MM.1S (cell line): ENCODE measurements around the gene PDXK.

Experiments
- DNase-seq: peaks from one replicate; pipeline ENCODE4 v3.0.0-alpha.2; 2015
- H2AFZ ChIP-seq: fragments of 300-600 bp; sonication (generic); 2 replicates; pipeline ENCODE4 v1.6.0; 2016; ENCODE audit warnings: antibody characterized with exemption, low read length
- H3F3A ChIP-seq: fragments of 300-600 bp; sonication (generic); 2 replicates; pipeline ENCODE4 v1.6.1; 2016; ENCODE audit warnings: mild to moderate bottlenecking, antibody characterized with exemption, low read length, moderate library complexity, mixed read lengths; ENCODE audit not compliant: insufficient read depth
- H3K27ac ChIP-seq: fragments of 300-600 bp; sonication (generic); 2 replicates; pipeline ENCODE4 v1.5.1; 2016; ENCODE audit warnings: mild to moderate bottlenecking, low read length
- H3K27me3 ChIP-seq: fragments of 300-600 bp; sonication (generic); replicated peaks from 2 replicates; pipeline ENCODE4 v1.6.0; 2016; ENCODE audit warnings: low read length; ENCODE audit not compliant: insufficient read depth
- H3K36me3 ChIP-seq: fragments of 300-600 bp; sonication (generic); replicated peaks from 2 replicates; pipeline ENCODE4 v1.6.1; 2016; ENCODE audit warnings: mild to moderate bottlenecking, low read length, mixed read lengths; ENCODE audit not compliant: insufficient read depth
- H3K4me1 ChIP-seq: fragments of 300-600 bp; sonication (generic); 2 replicates; pipeline ENCODE4 v1.6.1; 2016; ENCODE audit warnings: low read length, mixed read lengths
- H3K4me2 ChIP-seq: fragments of 300-600 bp; sonication (generic); 2 replicates; pipeline ENCODE4 v1.6.0; 2016; ENCODE audit warnings: low read depth, low read length
- H3K4me3 ChIP-seq: fragments of 300-600 bp; sonication (generic); 2 replicates; pipeline ENCODE4 v1.5.1; 2016; ENCODE audit warnings: low read length, mixed read lengths
- H3K79me2 ChIP-seq: fragments of 300-600 bp; sonication (generic); 2 replicates; pipeline ENCODE4 v1.6.1; 2016; ENCODE audit warnings: mixed run types, low read length, mixed read lengths
- H3K9ac ChIP-seq: fragments of 300-600 bp; sonication (generic); 2 replicates; pipeline ENCODE4 v1.6.1; 2016; ENCODE audit warnings: low read length, mixed read lengths
- H3K9me2 ChIP-seq: fragments of 300-600 bp; sonication (generic); replicated peaks from 2 replicates; pipeline ENCODE4 v1.6.1; 2016; ENCODE audit warnings: mild to moderate bottlenecking, low read length, mixed read lengths; ENCODE audit not compliant: insufficient read depth
- H3K9me3 ChIP-seq: fragments of 300-600 bp; sonication (generic); replicated peaks from 2 replicates; pipeline ENCODE4 v1.6.1; 2016; ENCODE audit warnings: mild to moderate bottlenecking, low read length, mixed read lengths; ENCODE audit not compliant: insufficient read depth
- H4K20me1 ChIP-seq: fragments of 300-600 bp; sonication (generic); 2 replicates; pipeline ENCODE4 v1.6.1; 2016; ENCODE audit warnings: mild to moderate bottlenecking, low read length, moderate library complexity, mixed read lengths; ENCODE audit not compliant: insufficient read depth
- EZH2 ChIP-seq: fragments of 300-600 bp; sonication (generic); optimal IDR thresholded peaks from 2 replicates; pipeline ENCODE3; 2017; ENCODE audit warnings: low read depth, mild to moderate bottlenecking, antibody characterized with exemption, low read length, mixed read lengths
- EZH2phosphoT487 ChIP-seq: fragments of 300-600 bp; sonication (generic); IDR thresholded peaks from 2 replicates; pipeline ENCODE4 v1.6.1; 2018; ENCODE audit warnings: antibody characterized with exemption, low read length
- TF ChIP-seq, protein P1 (sequence below): fragments of 300-600 bp; sonication (generic); IDR thresholded peaks from 2 replicates; pipeline ENCODE4 v1.5.1; 2016; ENCODE audit warnings: antibody characterized with exemption, low read length, mixed read lengths

Gene PDXK

DNA sequence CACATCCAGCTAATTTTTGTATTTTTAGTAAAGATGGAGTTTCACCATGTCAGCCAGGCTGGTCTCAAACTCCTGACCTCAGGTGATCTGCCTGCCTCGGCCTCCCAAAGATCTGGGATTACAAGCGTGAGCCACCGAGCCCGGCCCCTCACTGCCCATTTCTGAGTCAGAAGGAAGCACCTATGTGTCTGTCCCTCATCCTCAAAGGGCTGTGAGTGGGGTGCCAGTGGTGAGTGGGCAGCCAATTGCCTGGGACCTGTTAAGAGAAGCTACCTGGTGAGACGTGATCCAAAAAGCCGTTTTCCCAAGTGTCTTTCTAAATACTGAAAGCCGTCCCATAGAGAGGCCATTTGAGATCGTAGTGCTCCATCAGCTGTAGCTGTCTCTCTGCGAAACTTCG lies 27.1 kb upstream of the PDXK start:
- Histone ChIP-seq H3K4me2 (no peak overlapping the region), H4K20me1 (no peaks in the 10 kb centered on the region), H3K9me2 (no peaks in the 10 kb centered on the region), H3K9ac (no peak overlapping the region), H3K9me3 (no peaks in the 10 kb centered on the region), H3K27me3 (no peaks in the 10 kb centered on the region), H3K36me3 (peaks cover 9% of the 10 kb centered on the region), H3K4me1 (no peaks in the 10 kb centered on the region), H3K4me3 (no peak overlapping the region), H3F3A (0 out of 2 replicates have a peak, but pooled peaks cover 2% of the 10 kb centered on the region), H2AFZ (no peak overlapping the region), H3K79me2 (no peaks in the 10 kb centered on the region), H3K27ac (no peak overlapping the region)
- no peak for DNase-seq
- TF ChIP-seq EZH2phosphoT487: no peak
- TF ChIP-seq, protein P1, sequence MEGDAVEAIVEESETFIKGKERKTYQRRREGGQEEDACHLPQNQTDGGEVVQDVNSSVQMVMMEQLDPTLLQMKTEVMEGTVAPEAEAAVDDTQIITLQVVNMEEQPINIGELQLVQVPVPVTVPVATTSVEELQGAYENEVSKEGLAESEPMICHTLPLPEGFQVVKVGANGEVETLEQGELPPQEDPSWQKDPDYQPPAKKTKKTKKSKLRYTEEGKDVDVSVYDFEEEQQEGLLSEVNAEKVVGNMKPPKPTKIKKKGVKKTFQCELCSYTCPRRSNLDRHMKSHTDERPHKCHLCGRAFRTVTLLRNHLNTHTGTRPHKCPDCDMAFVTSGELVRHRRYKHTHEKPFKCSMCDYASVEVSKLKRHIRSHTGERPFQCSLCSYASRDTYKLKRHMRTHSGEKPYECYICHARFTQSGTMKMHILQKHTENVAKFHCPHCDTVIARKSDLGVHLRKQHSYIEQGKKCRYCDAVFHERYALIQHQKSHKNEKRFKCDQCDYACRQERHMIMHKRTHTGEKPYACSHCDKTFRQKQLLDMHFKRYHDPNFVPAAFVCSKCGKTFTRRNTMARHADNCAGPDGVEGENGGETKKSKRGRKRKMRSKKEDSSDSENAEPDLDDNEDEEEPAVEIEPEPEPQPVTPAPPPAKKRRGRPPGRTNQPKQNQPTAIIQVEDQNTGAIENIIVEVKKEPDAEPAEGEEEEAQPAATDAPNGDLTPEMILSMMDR: no peak
- no peak for TF ChIP-seq EZH2

DNA sequence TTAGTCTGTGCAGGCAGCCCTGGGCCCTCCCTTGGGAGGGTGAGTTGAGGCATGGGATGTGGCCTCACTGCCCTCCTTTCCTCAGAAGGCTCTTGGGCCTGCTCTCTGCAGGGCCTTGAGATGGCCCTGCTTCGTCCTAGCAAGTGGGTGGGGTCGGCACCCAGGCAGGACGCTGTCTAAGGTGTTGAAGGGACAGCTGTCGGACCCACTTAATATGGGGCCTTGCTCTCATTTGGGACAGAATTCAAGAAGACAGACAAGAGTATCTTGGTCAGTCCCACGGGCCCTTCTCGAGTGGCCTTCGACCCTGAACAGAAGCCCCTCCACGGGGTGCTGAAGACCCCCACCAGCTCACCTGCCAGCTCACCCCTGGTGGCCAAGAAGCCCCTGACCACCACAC lies 26.0 kb upstream of the PDXK start:
- Histone ChIP-seq H4K20me1 (no peaks in the 10 kb centered on the region), H3K27me3 (no peaks in the 10 kb centered on the region), H3K36me3 (peaks cover 9% of the 10 kb centered on the region)

GRCh38 chr21:43693981-43694380 lies 24.9 kb upstream of the PDXK start:
- no peak overlapping the region for H3K4me3 ChIP-seq
- no peak overlapping the region for H3K9ac ChIP-seq
- H3K79me2 ChIP-seq: no peaks in the 10 kb centered on the region
- H3K27ac ChIP-seq: no peak overlapping the region
- H3K9me3 ChIP-seq: no peaks in the 10 kb centered on the region
- H4K20me1 ChIP-seq: no peaks in the 10 kb centered on the region
- DNase-seq: no peak
- H3K27me3 ChIP-seq: no peaks in the 10 kb centered on the region
- 0 out of 2 replicates have a peak, but pooled peaks cover 7% of the 10 kb centered on the region for H3F3A ChIP-seq
- H3K36me3 ChIP-seq: peaks cover 4% of the 10 kb centered on the region
- H3K4me1 ChIP-seq: no peaks in the 10 kb centered on the region
- no peak overlapping the region for H2AFZ ChIP-seq
- TF ChIP-seq, protein P1: no peak
- TF ChIP-seq EZH2phosphoT487 (no peak), EZH2 (no peak)
- H3K9me2 ChIP-seq: no peaks in the 10 kb centered on the region
- H3K4me2 ChIP-seq: no peak overlapping the region

More for the DNA sequence above, 26.0 kb upstream of the PDXK start:
- Histone ChIP-seq H3K4me1 (no peaks in the 10 kb centered on the region), H3K27ac (no peak overlapping the region), H3K4me2 (no peak overlapping the region), H3K9me2 (no peaks in the 10 kb centered on the region), H3K79me2 (no peaks in the 10 kb centered on the region), H3F3A (0 out of 2 replicates have a peak, but pooled peaks cover 6% of the 10 kb centered on the region), H2AFZ (no peak overlapping the region), H3K9me3 (no peaks in the 10 kb centered on the region), H3K9ac (no peak overlapping the region), H3K4me3 (no peak overlapping the region)
- TF ChIP-seq, protein P1: no peak
- TF ChIP-seq EZH2phosphoT487: no peak
- no peak for TF ChIP-seq EZH2
- DNase-seq: no peak
